HG02623 (cell line): ENCODE data around the gene GALNT9.

Experiments used
- ATAC-seq: cut with Tn5 transposase; IDR thresholded peaks from one replicate; pipeline ENCODE4 v1.9.1; 2021; ENCODE audit warnings: moderate library complexity; ENCODE audit not compliant: unreplicated experiment

The GALNT9 gene

GRCh38 chr12:132282031-132282949 lies 47.1 kb downstream of the GALNT9 start:
- no peak for ATAC-seq

GRCh38 chr12:132281038-132281437 lies 48.4 kb downstream of the GALNT9 start:
- no peak for ATAC-seq

GRCh38 chr12:132280406-132280805 lies 49.0 kb downstream of the GALNT9 start:
- no peak for ATAC-seq

DNA sequence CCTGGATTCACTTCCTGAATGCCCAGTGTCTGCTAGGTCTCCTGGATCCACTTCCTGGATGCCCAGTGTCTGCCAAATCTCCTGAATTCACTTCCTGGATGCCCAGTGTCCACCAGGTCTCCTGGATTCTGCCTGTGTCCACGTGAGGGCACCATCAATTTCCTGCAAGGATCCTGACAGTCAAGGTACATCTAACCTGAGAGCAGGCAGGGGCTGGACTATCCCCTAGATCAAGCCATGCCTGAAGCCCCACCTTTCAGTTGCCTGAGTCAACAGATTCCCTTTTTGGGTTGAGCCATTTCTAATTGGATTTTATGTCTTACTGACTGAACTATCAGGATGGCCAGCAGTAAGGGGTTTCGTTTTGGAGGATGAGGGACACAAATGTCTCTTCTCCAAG lies 49.5 kb downstream of the GALNT9 start:
- ATAC-seq, result no peak

DNA sequence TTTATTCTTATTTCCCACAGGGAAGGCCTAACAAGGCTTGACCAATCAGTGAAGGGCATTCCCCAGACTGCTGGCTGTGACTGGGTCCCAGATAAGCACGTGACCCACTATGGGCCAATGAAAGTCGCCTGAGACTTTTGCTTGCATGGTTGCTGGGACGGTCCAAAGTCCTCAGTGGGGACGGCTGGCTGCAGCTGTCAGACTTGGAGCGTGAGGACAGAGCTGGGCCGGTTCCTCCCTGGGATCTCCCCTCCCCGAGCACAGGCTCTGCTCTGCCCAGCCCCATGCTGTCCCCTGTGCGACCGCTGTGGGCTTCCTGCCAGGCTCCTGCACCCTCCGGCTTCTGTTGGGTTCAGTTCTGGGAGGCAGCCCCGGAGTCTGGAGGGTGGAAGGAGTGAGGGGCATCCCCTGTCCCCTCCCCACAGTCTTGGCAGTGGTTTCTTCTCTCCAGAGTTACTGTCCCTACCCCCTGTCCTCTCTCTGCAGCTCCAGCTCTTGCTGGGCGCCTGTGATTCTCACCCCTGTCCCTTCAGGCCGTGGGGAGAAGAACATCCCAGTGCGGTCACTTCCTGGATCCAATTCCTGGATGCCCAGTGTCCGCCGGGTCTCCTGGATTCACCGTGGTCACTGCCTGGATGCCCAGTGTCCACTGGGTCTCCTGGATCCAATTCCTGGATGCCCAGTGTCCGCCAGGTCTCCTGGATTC lies 50.1 kb downstream of the GALNT9 start:
- no peak for ATAC-seq

GRCh38 chr12:132278401-132279183 lies 50.8 kb downstream of the GALNT9 start:
- ATAC-seq, result no peak

DNA sequence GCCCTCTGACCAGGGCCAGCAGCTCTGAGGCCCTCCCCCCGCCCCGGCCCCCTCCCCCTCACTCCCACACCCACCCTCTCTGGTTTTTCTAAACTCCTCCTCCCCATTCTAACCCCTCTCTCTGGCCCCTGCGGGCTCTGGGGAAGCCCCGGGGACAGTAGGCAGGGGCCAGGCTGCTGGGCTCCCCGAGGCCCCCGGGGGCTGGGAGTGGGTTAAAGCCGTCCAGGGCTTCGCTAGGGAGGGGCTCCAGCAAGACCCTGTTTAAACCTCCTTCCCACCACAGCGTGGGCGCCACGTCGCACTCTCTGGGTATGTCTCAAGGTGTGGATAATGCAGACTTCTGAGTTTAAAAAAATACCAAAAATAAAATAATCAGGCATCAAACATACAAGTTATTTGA lies 51.4 kb downstream of the GALNT9 start:
- ATAC-seq, result no peak

- ATAC-seq, result no peak
Observed at GRCh38 chr12:132277374-132277941, 51.9 kb downstream of the GALNT9 start.

GRCh38 chr12:132276827-132277373 lies 52.5 kb downstream of the GALNT9 start:
- no peak for ATAC-seq

DNA sequence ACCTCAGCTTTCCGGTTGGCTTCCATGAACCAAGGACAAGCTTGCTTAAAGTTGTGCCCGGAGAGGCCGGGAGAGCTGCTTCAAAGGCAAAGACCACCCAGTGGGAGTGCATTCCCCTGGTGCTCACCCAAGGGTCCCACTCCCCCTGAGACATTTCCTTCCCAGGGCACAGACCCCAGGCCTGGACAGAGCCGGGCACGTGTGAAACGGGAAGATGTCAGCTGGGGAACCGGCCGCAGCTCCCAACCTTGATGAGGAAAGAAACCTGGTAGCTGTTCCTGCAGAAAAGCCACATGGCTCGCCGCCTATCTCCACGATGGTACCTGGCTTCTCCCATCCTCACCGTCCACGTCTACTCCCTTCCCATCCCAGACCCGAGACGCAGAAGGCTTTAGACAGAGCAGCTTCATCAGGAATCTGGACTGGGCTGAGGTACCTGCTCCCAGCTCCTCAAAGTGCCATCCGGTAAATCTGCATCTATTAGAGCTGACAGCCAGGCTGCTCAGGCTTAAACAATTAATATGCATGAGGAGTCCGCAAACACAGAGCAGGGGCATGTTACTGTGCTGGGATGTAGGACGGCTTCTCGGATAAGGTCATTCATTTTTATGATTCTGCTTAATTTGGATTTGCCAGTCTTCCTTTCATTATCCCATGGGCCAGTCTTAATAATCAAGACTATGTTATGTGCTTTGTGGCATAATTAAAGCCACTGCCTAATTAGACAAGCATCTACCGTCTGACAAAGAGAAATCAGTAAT lies 53.1 kb downstream of the GALNT9 start:
- ATAC-seq, result no peak

DNA sequence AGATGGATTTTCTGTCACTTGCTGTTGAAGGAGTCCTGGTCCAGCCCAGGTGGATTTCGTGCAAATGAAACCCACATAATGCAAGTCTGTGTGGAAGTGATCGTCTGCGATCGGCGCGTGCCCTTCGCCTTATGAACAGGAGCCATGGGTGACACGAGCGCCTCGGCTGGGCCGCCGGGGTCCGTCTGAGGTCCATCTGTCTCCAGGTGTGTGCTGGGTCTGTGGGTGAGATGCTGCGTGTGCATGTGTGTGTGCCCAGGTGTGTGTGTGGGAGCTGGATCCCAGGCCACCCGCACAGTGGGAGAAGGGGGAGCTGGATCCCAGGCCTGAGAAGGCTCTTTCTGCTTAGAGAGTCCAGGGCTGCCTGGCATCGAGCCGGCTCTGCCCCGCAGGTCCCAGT lies 53.8 kb downstream of the GALNT9 start:
- no peak for ATAC-seq

GRCh38 chr12:132275110-132275531 lies 54.3 kb downstream of the GALNT9 start:
- no peak for ATAC-seq

DNA sequence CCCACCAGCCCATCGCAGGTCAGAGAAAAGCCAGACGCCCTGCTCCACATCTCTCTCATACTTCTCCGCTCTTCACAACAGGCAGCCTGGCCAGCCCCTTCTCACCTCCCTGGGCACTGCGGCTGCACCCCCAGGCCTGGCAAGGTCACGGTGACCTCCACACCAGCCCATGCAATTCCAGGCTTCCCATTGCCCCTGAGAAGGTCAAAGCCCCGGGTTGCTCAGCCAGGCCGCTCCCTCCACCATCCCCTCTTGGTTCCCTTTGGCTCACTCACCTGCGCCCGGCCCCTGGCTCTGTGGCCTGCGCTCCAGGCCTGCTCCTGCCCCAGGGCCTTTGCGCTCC lies 55.4 kb downstream of the GALNT9 start:
- ATAC-seq, result no peak

GRCh38 chr12:132272711-132273110 lies 56.7 kb downstream of the GALNT9 start:
- no peak for ATAC-seq

DNA sequence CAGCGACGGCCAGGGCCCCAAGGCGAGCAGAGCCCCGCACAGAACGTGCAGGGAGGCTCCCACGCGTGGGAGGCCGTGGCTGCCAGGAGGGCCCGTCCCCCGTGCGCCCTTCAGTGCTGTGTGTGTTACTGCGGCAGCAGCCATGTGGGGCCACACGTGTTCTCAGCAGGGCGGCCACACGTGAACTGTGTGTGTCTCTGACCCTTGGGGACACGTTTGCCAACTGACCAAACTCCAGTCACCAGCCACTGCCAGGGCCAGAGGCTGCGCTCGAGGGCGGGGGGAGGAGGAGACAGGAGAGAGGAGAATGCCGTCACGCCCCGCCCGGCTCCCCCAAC lies 57.7 kb downstream of the GALNT9 start:
- no peak for ATAC-seq

DNA sequence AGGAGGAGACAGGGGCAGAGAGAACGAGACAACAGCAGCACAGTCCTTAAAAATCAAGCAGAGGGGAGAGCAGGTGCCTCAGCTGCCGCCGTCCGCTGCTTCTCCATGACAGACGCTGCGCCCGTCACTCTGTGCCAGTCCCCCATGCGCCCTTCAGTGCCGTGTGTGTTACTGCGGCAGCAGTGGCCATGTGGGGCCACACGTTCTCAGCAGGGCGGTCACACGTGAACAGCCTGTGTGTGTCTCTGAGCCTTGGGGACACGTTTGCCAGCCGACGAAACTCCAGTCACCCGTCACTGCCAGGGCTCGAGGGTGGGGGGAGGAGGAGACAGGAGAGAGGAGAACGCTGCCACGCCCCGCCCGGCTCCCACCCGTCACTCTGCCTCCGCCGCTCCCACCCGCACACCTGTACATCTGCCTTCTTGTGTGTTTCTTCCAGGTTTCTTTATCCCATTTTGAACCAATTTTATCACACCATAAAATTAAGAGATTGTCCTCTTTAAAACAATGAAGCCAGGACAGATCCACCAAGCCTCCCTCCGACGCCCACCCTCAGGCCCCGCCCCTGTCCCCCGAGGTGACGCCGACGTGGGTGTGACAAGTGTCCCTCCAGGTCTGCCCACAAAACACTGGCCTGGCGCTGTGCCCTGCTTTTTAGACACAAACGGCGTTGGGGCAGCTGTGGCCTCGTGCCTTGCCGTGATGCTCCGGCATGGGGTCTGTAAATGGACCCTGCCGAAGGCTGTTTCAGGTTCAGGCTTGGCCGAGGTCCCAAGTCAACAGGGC lies 58.2 kb downstream of the GALNT9 start:
- no peak for ATAC-seq

DNA sequence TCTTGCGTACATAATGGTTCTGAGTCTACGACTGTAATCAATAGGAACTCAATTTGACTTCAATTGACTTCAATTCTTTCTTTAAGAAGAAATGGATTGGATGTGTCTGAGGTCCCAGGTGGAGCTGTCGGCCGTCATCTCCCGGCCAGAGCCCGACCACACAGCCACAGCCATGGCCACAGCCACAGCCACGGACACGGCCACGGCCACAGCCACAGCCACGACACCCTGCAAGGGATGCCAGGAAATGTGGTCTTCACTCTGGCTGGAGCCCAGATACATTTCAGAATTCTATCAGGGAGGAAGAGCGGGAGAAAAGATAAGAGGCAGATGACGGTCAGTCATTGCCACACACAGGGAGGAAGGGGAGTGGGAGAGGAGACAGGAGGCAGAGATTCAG lies 58.9 kb downstream of the GALNT9 start:
- ATAC-seq, result no peak

DNA sequence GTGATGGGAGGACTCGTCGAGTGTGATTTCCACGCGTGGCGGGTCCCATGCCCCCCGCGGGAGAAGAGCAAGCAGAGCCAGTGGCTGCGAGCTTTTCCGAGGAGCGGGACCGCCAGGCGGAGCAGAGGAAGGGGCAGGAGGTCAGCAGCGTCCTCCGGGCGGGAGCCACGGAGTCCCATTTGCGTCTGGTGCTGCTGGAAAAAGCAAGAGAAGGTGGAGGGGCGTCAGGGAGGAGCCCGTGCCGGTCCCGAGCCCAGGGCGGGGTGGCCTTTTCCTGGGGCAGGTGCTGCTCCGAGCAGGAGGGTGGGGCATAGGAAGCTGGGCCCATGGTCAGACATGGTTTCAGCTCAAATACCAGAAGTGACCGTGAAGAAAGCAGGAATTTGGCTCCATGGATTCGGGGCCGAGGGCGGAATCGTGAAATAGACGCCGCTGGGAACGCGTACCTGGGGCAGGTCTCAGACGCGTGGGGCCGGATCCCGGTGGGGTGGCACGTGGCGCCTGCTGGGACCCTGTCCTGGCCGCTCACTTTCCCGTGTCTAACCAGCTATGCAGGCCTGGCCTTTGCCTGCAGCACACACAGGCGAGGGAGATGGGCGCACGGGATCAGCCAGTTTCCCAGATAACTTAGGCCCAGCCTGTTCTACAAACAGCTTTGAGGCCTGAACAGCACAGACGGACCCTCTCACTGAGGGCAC lies 60.0 kb downstream of the GALNT9 start:
- no peak for ATAC-seq

GRCh38 chr12:132268674-132269073 lies 60.7 kb downstream of the GALNT9 start:
- ATAC-seq, result no peak
